Measurements from ENCODE around the gene LRRTM4.

The LRRTM4 gene

GRCh38 chr2:76851000-76851399 lies 671.2 kb downstream of the LRRTM4 start:
- TF ChIP-seq CTCF (IDR thresholded peaks at IDR 0.05; ENCODE audit: control insufficient read depth, insufficient read depth, low read depth, low read length, missing control alignments), result no peak
- no peak for DNase-seq (ENCODE audit: low read depth)
- no peak overlapping the region for H3K4me3 ChIP-seq (ENCODE audit: control insufficient read depth, low read depth, low read length)

- no peak for TF ChIP-seq CTCF (IDR thresholded peaks at IDR 0.05; ENCODE audit: control insufficient read depth, insufficient read depth, low read depth, low read length, missing control alignments)
- no peak overlapping the region for H3K4me3 ChIP-seq (ENCODE audit: control insufficient read depth, low read depth, low read length)
- DNase-seq (ENCODE audit: low read depth), result no peak
These were observed 673.1 kb downstream of the LRRTM4 start for GRCh38 chr2:76849086-76849485.

- H3K4me3 ChIP-seq (ENCODE audit: control insufficient read depth, low read depth, low read length), result no peak overlapping the region
- DNase-seq (ENCODE audit: low read depth), result no peak
- no peak for TF ChIP-seq CTCF (IDR thresholded peaks at IDR 0.05; ENCODE audit: control insufficient read depth, insufficient read depth, low read depth, low read length, missing control alignments)
These were observed 682.4 kb downstream of the LRRTM4 start for GRCh38 chr2:76839826-76840225.

- TF ChIP-seq CTCF (IDR thresholded peaks at IDR 0.05; ENCODE audit: control insufficient read depth, insufficient read depth, low read depth, low read length, missing control alignments), result no peak
- no peak overlapping the region for H3K4me3 ChIP-seq (ENCODE audit: control insufficient read depth, low read depth, low read length)
- DNase-seq (ENCODE audit: low read depth), result no peak
These were observed 692.6 kb downstream of the LRRTM4 start for GRCh38 chr2:76829374-76830234.

- DNase-seq (ENCODE audit: low read depth), result no peak
- TF ChIP-seq CTCF (IDR thresholded peaks at IDR 0.05; ENCODE audit: control insufficient read depth, insufficient read depth, low read depth, low read length, missing control alignments), result no peak
- no peak overlapping the region for H3K4me3 ChIP-seq (ENCODE audit: control insufficient read depth, low read depth, low read length)
These were observed 695.5 kb downstream of the LRRTM4 start for GRCh38 chr2:76826691-76827090.

GRCh38 chr2:76825140-76825970 lies 696.8 kb downstream of the LRRTM4 start:
- H3K4me3 ChIP-seq (ENCODE audit: control insufficient read depth, low read depth, low read length), result no peak overlapping the region
- DNase-seq (ENCODE audit: low read depth), result no peak
- no peak for TF ChIP-seq CTCF (IDR thresholded peaks at IDR 0.05; ENCODE audit: control insufficient read depth, insufficient read depth, low read depth, low read length, missing control alignments)

All from AG09309 (cell line).